GM12878 (cell line): ENCODE data around the gene ITPR3.
A peak's percentile ranks its signal among the peaks of the same experiment; 100 is the strongest.

ENCODE experiments used
- ATF3 ChIP-seq: IDR thresholded peaks from 2 replicates; pipeline ENCODE4 v1.6.1; 2011; ENCODE audit warnings: low read depth, mild to moderate bottlenecking, low read length, moderate library complexity, borderline replicate concordance; ENCODE audit errors: extremely low read depth
- CHD2 ChIP-seq: IDR thresholded peaks from 2 replicates; pipeline ENCODE4 v1.6.1; 2011; ENCODE audit warnings: low read depth, low read length, improper control_type of control experiment, borderline replicate concordance
- CTCF ChIP-seq, 3 experiments: IDR thresholded peaks in 2 of 3; conservative IDR thresholded peaks in 1 of 3; 2 replicates each; pipeline ENCODE4 v1.5.1; 2011; ENCODE audit warnings: low read depth in 3 of 3, low read length in 3 of 3, mild to moderate bottlenecking in 3 of 3, control low read depth in 2 of 3, moderate library complexity in 2 of 3, inconsistent platforms in 1 of 3, mixed read lengths in 1 of 3; ENCODE audit not compliant: control insufficient read depth in 2 of 3, insufficient read depth in 1 of 3; ENCODE audit errors: extremely low read depth in 1 of 3
- EZH2 ChIP-seq: IDR thresholded peaks from 2 replicates; pipeline ENCODE4 v1.6.1; 2012; ENCODE audit warnings: low read depth, mild to moderate bottlenecking, control low read depth, inconsistent platforms, low read length, borderline replicate concordance; ENCODE audit not compliant: control insufficient read depth
- FOXK2 ChIP-seq: fragments of 450-650 bp; IDR thresholded peaks from 2 replicates; pipeline ENCODE4 v1.6.1; 2017; ENCODE audit warnings: mild to moderate bottlenecking, moderate library complexity
- IRF5 ChIP-seq: fragments of 450-650 bp; IDR thresholded peaks from 2 replicates; pipeline ENCODE4 v1.6.1; 2017; ENCODE audit warnings: borderline replicate concordance
- PAX8 ChIP-seq: fragments of 450-650 bp; IDR thresholded peaks from 2 replicates; pipeline ENCODE4 v1.6.1; 2017; ENCODE audit warnings: mild to moderate bottlenecking, moderate library complexity
- PBX3 ChIP-seq: IDR thresholded peaks from 2 replicates; pipeline ENCODE4 v1.6.1; 2011; ENCODE audit warnings: mild to moderate bottlenecking, low read depth, low read length, moderate library complexity; ENCODE audit not compliant: insufficient replicate concordance
- RELA ChIP-seq: fragments of 450-650 bp; IDR thresholded peaks from 2 replicates; pipeline ENCODE4 v1.8.0; 2014; ENCODE audit warnings: borderline replicate concordance; ENCODE audit not compliant: partially characterized antibody
- SP1 ChIP-seq: IDR thresholded peaks from one replicate; pipeline ENCODE4 v1.6.1; 2011; ENCODE audit warnings: low read depth, low read length
- SUZ12 ChIP-seq: fragments of 200-600 bp; sonication (generic); IDR thresholded peaks from one replicate; pipeline ENCODE4 v1.6.1; 2018; ENCODE audit warnings: antibody characterized with exemption, mild to moderate bottlenecking; ENCODE audit not compliant: unreplicated experiment
- TAF1 ChIP-seq: IDR thresholded peaks from 2 replicates; pipeline ENCODE4 v1.6.1; 2011; ENCODE audit warnings: mild to moderate bottlenecking, low read depth, low read length, borderline replicate concordance
- TCF12 ChIP-seq: IDR thresholded peaks from 2 replicates; pipeline ENCODE4 v1.6.1; 2011; ENCODE audit warnings: low read depth, mild to moderate bottlenecking, low read length
- ZZZ3 ChIP-seq: IDR thresholded peaks from 2 replicates; pipeline ENCODE4 v1.6.1; 2011; ENCODE audit warnings: low read depth; ENCODE audit not compliant: control insufficient read depth, insufficient read length

GRCh38 chr6:33714385-33715040 is 93.4 kb downstream of the ITPR3 start:
- TF ChIP-seq TCF12 (no peak), IRF5 (no peak), RELA (no peak), FOXK2 (no peak), EZH2 (no peak), TAF1 (no peak), CTCF (IDR thresholded peaks at IDR 0.05 in 2 of 3, conservative IDR thresholded peaks at IDR 0.05 in 1 of 3; ENCODE audit: control insufficient read depth in 2 of 3, extremely low read depth in 1 of 3, insufficient read depth in 1 of 3, low read depth in 3 of 3, low read length in 3 of 3) (peak in 1 of 3 experiments; percentile 9; a peak in 1 of 6 replicates), SP1 (no peak), SUZ12 (no peak), PBX3 (no peak), PAX8 (no peak), ZZZ3 (no peak), CHD2 (no peak), ATF3 (no peak)
